ENCODE data around the gene BCAS3. TPM values are rescaled to one million over a fixed set of nuclear protein-coding genes. Genes with fewer than 3 reads are reported as not detected.
A peak's percentile ranks its signal among the peaks of the same experiment; 100 is the strongest.
"Not testable (repeated sequence)": the region's sequence is repeated elsewhere in the genome, so short reads cannot be mapped to it uniquely, and the experiment has no call there.

BCAS3 gene
- total RNA-seq, 1 donor from 2014 or later, result 29.6 TPM

- Histone ChIP-seq H3K4me3 (no peak overlapping the region), H3K9me3 (no peaks in the 10 kb centered on the region), H3K36me3 (peaks cover 4% of the 10 kb centered on the region), H3K27ac (no peak overlapping the region), H3K4me1 (peaks cover 3% of the 10 kb centered on the region), H3K27me3 (ENCODE audit: low read depth) (no peaks in the 10 kb centered on the region)
- DNase-seq (no peak), ATAC-seq (no peak)
- intact Hi-C loops (cut with DNase I), result no loop called here
- TF ChIP-seq, protein P1, sequence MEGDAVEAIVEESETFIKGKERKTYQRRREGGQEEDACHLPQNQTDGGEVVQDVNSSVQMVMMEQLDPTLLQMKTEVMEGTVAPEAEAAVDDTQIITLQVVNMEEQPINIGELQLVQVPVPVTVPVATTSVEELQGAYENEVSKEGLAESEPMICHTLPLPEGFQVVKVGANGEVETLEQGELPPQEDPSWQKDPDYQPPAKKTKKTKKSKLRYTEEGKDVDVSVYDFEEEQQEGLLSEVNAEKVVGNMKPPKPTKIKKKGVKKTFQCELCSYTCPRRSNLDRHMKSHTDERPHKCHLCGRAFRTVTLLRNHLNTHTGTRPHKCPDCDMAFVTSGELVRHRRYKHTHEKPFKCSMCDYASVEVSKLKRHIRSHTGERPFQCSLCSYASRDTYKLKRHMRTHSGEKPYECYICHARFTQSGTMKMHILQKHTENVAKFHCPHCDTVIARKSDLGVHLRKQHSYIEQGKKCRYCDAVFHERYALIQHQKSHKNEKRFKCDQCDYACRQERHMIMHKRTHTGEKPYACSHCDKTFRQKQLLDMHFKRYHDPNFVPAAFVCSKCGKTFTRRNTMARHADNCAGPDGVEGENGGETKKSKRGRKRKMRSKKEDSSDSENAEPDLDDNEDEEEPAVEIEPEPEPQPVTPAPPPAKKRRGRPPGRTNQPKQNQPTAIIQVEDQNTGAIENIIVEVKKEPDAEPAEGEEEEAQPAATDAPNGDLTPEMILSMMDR (IDR thresholded peaks at IDR 0.05), result no peak
These were observed 6.2 kb upstream of the BCAS3 start for GRCh38 chr17:60671482-60671881.

DNA sequence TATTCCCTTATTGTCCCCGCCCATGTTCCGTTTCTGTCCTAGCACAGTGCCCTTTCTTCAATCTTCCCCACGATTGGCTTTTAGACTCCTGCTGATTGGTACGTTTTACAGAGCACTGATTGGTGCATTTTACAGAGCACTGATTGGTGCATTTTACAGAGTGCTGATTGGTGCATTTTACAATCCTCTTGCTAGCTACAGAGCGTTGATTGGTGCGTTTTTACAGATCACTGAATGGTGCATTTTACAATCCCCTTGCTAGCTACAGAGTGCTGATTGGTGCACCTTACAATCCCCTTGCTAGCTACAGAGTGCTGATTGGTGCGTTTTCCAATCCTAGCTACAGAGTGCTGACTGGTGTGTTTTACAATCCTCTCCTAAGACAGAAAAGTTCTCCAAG, 3.0 kb upstream of the BCAS3 start:
- H3K36me3 ChIP-seq; H3K27ac ChIP-seq; H3K27me3 ChIP-seq (ENCODE audit: low read depth); ATAC-seq; H3K9me3 ChIP-seq; DNase-seq; H3K4me3 ChIP-seq; intact Hi-C loops (cut with DNase I): not testable (repeated sequence)
- H3K4me1 ChIP-seq, result peaks cover 17% of the 10 kb centered on the region

GRCh38 chr17:60675997-60676396, 1.7 kb upstream of the BCAS3 start:
- no peak for ATAC-seq
- intact Hi-C loops (cut with DNase I), result no loop called here

GRCh38 chr17:60676758-60677307, 818 bp upstream of the BCAS3 start:
- intact Hi-C loops (cut with DNase I), result no loop called here
- Histone ChIP-seq H3K9me3 (no peaks in the 10 kb centered on the region), H3K4me3 (peak overlapping the region; percentile 86), H3K4me1 (peaks cover 17% of the 10 kb centered on the region), H3K36me3 (peaks cover 12% of the 10 kb centered on the region), H3K27ac (peak overlapping the region; percentile 82), H3K27me3 (ENCODE audit: low read depth) (no peaks in the 10 kb centered on the region)
- DNase-seq (no peak), ATAC-seq (no peak)
- TF ChIP-seq, protein P1 (IDR thresholded peaks at IDR 0.05), result no peak

More at GRCh38 chr17:60675997-60676396, 1.7 kb upstream of the BCAS3 start:
- Histone ChIP-seq H3K27ac (no peak overlapping the region), H3K27me3 (ENCODE audit: low read depth) (no peaks in the 10 kb centered on the region), H3K36me3 (peaks cover 5% of the 10 kb centered on the region), H3K9me3 (no peaks in the 10 kb centered on the region), H3K4me3 (no peak overlapping the region), H3K4me1 (peaks cover 17% of the 10 kb centered on the region)
- TF ChIP-seq, protein P1 (IDR thresholded peaks at IDR 0.05), result no peak
- DNase-seq, result no peak

GRCh38 chr17:60678118-60678444, 430 bp downstream of the BCAS3 start:
- no peaks in the 10 kb centered on the region for H3K27me3 ChIP-seq (ENCODE audit: low read depth)
- DNase-seq, result no peak
- TF ChIP-seq, protein P1 (IDR thresholded peaks at IDR 0.05), result no peak
- no peak for ATAC-seq
- H3K4me3 ChIP-seq, result peak overlapping the region; percentile 86
- H3K36me3 ChIP-seq, result peaks cover 23% of the 10 kb centered on the region
- H3K9me3 ChIP-seq, result no peaks in the 10 kb centered on the region
- peaks cover 17% of the 10 kb centered on the region for H3K4me1 ChIP-seq
- intact Hi-C loops (cut with DNase I), result no loop called here
- peak overlapping the region; percentile 82 for H3K27ac ChIP-seq

GRCh38 chr17:60679287-60679686, 1.6 kb downstream of the BCAS3 start:
- H3K36me3 ChIP-seq, result peaks cover 35% of the 10 kb centered on the region
- ATAC-seq (no peak), DNase-seq (no peak)
- H3K27me3 ChIP-seq (ENCODE audit: low read depth), result no peaks in the 10 kb centered on the region
- peaks cover 17% of the 10 kb centered on the region for H3K4me1 ChIP-seq
- no peak overlapping the region for H3K27ac ChIP-seq
- intact Hi-C loops (cut with DNase I), result no loop called here
- H3K4me3 ChIP-seq, result no peak overlapping the region
- TF ChIP-seq, protein P1 (IDR thresholded peaks at IDR 0.05), result no peak
- H3K9me3 ChIP-seq, result no peaks in the 10 kb centered on the region
